Activated CD8-positive, alpha-beta memory T cell treated with anti-CD3 and anti-CD28 coated beads for 4 hours (primary cell): ENCODE data around the gene PEAR1.

Experiments used
- DNase-seq, 2 donors: peaks; one replicate each; pipeline ENCODE4 v3.0.0-alpha.2; 2020; ENCODE audit warnings: low read depth in 2 of 2

PEAR1 gene

DNA sequence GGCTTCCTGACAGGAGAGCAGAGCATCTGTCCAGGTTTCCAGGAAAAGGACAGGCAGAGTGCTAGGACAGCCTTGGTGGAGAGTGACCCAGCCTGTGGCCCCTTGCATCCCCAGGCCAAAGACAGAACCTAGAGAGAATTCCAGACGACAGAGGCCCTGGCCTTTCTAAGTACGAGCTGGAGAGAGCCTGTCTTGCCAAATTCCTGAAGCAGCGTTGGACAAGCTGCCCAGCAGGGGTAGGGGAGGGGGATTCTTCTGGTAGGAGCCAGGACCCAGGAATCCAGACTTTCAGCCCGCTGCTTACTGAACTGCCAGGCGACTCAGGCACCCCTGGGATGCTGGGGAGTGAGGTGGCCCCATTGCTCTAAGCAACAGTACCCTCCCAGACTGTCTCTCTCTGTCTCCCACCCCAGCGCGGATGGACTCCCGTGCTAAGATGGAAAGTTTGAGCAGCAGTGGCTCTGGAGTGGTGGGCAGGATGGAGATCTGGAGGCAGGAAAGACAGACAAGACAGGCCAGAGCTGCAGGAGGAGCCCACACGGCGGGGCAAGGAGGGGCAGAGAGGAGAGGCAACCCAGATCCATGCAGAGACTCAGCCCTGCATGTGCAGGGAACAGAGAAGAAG lies 8.8 kb upstream of the PEAR1 start:
- no peak for DNase-seq

DNA sequence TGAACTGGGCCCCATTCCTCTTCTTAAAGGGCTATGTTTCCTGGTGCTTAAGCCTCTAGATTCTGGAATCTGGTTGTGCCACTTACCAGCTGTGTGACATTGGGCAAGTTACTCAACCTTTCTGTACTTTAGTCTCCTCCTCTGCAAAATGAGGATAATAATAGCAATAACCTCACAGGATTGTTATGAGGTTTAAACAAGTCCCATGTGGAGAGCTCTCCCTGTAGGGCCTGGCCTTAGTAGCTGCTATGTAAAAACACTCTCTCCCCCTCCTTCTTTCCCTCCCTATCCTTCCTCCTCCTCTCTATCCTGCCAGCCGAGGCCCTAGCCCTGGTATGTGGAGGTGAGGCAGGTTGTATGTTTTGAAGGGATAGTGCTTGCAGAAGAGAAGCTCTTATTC lies 8.2 kb upstream of the PEAR1 start:
- DNase-seq = no peak

- DNase-seq = no peak
Observed at GRCh38 chr1:156885880-156886355, 7.6 kb upstream of the PEAR1 start.

- no peak for DNase-seq
Observed at GRCh38 chr1:156886583-156887281, 6.8 kb upstream of the PEAR1 start.

DNA sequence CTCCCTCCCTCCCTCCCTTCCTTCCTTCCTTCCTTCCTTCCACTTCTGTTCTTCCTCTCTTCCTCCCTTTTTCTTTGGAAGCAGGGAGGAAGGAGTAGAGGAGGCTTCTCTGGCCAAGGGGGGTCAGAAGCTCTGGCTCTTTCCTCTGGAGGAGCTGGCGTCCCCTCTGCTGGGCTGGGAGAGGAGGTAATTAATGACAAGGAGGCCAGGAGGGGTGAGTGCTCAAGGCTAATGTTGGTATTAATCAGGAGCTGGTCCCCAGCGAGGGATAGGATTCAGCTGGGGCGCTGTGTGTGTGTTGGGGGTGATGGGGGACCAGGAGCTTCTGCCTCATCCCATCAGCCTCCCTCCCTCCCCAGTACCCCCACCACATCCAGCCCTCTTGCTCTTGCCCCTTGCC lies 6.2 kb upstream of the PEAR1 start:
- no peak for DNase-seq

- DNase-seq = no peak
Observed at GRCh38 chr1:156887734-156888133, 5.8 kb upstream of the PEAR1 start.

- DNase-seq = peak; percentile 22 to 28
Observed at GRCh38 chr1:156889802-156890580, 3.5 kb upstream of the PEAR1 start.

DNA sequence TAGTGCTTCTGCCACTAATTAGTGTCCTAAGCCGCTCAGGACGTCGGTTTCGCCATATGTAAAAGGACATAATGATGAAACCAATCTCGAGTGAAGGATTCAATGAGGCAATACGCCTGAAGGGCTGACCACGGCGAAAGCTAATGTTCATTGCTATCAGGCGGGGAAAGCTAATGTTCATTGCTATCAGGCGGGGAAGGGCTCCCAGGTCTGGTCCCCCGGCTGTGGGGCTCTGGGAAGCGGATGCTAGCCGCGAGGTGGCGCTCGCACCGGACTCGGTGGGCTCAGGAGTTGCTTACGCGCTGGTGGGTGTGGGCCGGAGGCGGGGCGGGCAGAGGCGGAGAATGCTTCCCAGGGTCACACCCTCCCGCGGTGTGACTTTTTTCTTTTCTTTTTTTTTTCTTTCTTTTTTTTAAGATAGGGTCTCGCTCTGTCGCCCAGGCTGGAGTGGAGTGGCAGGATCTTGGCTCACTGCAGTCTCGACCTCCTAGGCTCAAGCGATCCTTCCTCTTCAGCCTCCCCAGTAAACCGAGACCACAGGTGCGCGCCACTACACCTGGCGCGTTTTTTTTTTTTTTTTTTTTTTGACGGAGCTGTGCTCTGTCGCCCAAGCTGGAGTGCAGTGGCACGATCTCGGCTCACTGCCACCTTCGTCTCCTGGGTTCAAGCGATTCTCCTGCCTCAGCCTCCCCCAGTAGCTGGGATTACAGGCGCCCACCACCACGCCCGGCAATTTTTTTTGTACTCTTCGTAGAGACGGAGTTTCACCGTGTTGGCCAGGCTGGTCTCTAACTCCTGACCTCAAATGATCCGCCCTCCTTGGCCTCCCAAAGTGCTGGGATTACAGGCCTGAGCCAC lies 1.1 kb upstream of the PEAR1 start:
- peak; percentile 71 to 78 for DNase-seq

DNA sequence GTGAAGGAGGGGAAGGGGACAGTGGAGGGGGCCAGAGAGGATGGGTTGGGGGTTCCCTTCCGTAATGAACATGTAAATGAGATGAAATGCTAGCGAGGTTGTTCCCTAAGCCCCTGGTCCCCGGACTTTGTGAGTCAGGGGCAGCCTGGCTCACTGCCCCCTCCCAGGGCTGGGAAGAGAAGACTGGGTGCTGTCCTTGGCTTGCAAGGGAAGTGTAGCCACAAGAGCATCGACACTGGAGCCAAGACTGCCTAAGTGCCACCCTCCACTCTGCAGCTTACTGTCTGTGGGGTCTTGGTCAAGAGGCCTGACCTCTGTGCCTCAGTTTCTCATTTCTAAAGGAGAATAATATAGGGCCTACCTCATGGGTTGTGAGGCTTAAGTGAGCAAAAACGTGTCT lies 483 bp downstream of the PEAR1 start:
- no peak for DNase-seq

DNA sequence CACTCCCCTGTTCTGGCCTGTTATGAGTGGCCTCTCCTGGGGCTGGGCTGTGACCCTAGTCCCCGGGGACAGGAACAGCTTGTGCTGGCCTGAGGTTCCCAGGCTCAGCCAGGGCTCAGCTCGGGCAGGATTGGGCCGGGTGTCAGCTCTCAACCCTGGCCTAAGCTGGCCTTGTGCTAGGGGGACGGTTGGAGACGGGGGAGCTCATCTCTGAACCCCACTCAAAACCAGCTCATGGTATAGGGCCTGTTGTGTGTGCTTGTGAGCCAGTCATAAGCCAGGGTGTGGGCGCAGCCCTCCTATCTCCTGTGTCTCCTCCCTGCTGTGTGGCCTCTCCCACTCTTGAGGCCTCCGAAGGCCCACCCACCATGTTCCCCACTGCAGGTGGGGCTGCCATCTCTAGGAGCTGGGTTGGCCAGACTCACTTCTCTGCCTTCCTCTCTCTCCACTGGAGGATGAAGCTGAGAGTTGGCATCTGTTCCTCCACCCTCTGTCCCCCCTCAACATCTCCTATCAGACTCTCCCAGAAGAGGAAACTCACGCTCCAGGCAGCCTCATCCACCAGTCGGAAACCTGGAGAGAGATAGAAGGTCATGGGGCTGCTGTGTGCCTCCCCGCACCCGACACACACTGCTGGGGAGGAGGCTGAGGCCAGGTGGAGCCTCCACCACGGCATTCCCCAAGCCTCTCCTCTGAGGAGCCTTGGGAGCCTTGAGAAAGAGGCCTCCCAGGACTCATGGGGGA lies 1.4 kb downstream of the PEAR1 start:
- no peak for DNase-seq

GRCh38 chr1:156895455-156895812 lies 1.9 kb downstream of the PEAR1 start:
- DNase-seq = no peak

DNA sequence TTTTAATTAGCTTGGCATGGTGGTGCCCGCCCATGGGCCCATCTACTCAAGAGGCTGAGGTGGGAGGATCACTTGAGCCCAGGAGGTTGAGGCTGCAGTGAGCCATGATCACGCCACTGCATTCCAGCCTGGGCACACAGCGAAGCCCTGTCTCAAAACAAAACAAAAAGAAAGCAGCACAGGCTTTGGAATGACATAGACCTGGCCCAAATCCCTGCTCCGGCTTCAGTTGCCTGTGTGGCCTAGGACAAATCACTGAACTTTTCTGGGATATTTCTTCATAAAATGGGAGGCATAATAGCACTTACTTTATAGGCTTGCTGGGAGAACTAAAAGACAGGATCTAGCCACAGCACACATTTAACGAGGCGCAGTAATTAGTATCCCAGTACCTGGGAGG lies 2.4 kb downstream of the PEAR1 start:
- no peak for DNase-seq

DNA sequence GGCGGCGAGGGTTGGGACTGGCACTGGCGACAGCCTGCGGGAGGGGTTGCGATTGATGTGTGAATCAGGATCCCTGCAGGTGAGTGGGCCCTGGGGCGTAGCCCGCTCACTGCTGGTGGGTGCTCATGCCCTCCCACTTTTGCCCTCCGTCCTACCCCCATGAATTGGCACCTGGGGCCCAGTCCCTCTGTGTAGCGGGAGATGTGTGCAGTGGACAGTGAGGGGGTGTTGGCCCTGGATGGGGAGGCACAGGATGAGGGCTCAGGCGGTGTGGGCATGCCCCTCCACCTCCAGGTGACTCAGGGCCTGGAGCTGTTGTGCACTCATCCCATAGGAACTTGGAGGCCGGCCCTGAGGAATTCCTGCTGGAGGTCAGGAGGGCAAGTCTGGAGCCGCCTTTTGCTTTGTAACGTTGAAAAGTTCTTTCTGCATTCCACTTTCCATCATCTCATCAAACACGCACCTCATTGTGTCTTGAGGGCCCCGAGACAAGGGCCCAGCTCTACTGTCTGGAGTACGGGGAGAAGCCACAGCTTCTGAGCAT lies 3.0 kb downstream of the PEAR1 start:
- no peak for DNase-seq

DNA sequence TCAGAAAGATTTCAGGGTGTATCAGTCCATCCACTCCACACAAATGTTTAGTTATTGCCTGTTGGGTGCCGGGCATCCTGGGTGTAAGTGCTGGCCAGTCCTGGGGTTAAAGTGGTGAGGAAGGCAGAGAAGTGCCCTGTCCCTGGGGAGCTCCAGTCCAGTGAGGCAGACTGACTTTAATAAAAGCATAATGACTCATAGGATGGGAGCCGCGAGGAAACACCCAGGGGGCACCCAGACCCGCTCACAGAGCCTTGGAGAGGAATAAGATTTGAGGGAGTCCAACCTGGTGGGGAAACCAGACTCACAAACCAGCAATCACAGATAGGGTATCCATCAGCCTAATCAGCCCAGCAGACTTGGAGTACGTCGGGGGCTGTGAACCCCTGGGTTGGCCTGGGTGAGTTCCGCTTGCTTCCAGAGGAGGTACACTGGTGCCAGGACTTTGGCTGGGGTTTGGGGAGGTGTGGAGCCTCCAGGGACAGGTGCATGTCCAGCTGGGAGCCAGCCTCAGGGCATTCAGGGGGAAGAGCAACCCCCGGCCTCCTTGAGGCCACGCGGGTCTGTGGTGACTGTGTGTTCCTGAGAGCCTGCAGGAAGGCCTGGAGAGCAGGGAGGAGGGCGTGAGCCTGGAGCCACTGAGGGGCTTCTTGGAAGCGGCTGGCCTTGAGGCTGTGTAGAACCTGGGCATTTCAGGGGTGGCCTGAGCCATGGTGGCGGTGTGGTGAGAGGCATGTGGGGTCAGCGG lies 3.7 kb downstream of the PEAR1 start:
- no peak for DNase-seq

DNA sequence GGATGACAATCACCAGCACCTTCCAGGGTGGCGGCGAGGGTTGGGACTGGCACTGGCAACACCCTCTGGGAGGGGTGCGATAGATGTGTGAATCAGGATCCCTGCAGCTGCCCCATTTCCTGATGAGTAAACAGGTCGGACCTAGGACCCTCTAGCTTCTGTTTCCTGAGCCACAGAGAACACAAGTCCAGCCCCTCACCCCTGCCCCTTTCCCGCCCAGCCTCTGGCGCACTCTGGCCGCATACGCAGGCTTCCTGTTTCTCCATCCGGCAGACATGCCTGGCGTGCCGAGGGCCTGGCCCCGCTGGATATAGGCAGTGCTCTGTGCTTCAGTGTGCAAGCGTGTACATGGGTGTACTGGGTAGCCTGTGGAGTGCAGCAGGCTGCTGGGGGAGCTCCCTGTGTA lies 4.6 kb downstream of the PEAR1 start:
- DNase-seq = no peak

DNA sequence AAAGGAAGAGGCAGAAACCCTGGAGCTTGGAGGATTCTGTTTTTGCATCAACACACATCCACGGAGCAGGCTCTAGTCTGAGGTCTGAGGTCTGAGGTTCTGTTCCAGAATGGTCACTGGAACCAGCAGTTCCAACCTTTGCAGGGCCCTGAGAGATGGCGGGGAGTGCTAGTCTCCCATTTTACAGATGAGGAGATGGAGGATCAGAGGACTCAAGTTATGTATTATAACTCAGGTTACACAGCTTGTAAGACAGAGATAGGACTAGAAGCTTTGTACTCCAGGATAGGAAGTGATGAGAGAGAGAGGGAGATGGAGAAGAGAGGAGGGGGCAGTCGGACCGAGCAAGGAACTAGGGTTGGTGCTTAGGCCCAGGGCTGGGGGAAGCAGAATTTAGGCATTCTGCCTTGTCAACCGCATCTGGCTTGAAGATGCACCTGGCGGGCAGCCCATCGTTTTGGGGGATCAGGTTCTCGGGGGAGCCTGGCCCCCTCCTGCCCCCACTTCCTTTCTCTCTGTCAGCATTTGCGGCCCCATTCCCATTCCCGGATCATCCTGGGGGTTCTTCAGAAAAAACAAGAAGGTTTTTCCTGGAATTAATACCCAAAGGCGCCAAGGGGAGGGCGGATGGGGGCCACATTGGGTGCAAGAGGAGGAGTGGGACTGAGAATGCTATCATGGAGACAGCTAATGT lies 5.6 kb downstream of the PEAR1 start:
- no peak for DNase-seq

DNA sequence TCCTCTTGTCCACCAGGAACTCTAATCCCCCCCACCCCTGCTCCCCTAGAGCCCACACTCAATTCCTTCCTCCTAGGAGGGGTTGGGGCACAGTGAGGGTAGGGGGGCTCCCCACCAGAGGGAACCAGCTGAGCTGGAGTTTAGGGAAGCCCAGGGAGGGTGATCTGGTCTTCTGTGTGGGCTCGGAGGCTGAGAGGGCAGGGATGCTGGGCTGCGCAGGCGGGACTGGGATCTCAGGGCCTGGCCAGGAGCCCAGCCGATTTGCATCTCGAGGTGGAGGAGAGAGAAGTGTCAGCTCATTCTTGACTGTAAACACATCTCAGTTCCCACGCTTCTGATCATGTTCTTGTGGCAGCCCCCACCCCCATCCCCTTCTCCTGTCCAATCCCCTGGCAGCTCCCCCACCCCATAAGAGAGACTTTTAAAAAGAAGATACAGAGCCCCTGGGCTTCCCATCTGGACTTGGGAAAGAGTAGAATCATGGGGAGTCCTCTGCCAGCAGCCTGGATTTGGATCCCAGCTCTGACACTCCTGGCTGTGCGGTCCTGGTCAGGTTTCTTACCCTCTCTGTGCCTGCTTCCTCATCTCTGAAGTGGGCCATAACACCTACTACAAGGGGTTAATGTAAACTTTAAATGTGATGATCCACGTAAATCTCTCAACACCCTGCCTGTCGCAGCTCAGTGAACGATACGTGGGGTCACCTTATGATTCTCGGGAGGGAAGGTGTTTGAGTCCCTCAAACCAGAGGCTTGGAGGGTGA lies 6.6 kb downstream of the PEAR1 start:
- no peak for DNase-seq

GRCh38 chr1:156900896-156901589 lies 7.5 kb downstream of the PEAR1 start:
- no peak for DNase-seq
